ENCODE results near the gene MRPL40.

MRPL40 gene

DNA sequence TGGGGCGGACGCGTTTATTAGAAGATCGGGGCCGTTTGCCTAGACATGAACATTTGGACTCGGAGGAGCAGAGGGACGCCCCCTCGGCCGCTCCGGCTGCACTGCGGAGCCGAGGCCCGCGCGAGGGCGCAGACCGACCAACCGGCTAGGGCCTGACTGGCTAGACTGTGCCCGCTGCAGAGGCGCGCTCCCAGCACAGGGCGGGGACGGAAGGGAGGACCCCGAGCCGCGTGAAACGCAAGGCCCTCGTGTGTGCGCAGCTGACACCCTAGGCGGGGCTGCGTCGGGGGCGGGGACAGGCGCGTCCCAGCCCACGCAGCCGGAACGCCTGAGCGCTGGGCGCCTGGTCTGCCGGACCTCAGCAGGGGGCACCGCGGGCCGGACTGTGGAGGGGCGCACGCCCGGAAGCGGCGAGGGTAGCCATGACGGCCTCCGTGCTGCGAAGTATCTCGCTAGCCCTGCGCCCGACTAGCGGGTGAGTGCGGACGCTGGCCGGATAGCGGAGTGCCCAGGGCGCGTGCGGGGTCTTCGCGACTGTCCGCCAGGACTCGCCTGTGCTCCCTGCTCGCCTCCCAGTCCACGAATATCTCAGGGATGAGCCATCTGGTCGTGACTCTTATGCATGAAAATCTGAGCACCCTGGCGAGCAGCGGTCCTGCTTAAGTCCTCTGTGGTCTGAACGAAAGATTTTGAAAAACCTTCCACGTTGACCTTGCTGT, at the start of gene MRPL40:
MRPL40 (plus strand) TSS at position 413 of the 719 bp plus-strand sequence; CDS start at position 423, 10 bp downstream.
- peak; percentile 90 for DNase-seq

GRCh38 chr22:19383292-19383691, 49.1 kb upstream of the MRPL40 start:
- no peak for DNase-seq

DNA sequence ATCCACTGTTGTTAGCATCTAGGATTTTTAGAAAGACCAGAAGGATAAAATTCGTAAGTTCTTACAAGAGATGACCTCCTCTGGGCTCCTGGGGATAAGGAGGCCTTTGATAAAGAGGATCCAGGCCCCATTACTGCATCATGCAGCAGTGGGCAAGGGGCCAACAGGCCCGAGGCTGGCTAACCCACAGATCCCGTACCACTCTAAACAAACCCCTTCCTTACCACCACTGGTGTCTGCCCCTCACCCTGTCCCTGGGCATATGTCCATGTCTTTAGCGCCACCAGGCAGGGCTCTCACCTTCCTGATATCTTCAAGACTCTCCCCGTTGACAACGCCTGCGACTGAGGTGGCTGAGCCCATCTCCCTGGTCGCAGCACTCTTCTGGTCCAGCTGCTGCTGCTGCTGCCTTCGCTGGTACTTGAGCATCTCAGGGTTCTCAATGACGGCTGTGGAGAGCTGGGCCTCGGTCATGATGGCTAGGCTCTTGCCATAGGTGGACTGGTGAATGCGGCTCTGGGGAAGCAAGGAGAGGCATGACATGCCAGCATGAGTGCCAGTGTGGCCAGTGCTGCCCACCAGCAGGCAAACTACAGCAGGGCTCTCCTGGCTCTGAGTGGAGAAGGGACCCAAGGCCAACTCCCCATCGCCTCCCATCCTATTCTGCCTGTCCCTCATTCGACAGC, 47.0 kb upstream of the MRPL40 start:
- no peak for DNase-seq

DNA sequence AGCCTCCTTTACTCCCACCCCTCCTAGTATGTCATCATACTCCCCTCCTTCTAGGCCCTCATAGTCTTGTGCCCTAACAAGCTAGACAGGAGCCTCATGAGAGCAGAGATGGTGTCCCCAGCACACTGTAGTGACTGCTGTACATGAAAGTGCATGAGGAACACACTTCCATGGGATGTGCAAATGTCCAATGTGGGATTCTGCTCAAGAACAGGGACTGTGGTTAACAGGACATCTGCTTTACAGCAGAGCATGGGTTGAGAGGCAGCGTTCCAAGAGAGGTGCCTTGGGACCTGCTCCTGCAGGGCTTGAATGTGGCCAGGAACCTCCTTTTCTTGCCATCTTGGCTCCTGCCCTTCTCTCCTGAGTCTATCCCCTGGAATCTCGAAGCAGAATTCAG, 46.1 kb upstream of the MRPL40 start:
- no peak for DNase-seq

DNA sequence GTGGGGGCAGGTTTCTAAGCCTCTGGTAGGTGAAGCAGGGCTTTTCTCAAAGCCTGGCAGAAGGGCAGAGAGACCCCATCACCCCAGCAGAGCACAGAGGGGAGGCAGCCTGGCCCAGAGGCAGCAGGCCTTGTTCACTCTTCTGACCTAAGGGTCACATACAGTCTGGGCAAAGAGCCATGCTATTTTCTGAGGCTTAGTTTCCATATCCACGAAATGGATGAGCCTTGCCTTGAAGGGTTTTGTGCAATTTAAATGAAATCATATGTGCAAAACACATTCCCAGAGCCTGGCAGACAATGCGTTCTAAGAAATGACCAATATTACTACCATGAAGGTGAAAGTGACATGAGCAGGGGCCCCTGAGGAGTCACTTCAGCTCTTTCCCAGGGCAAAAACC, 45.3 kb upstream of the MRPL40 start:
- no peak for DNase-seq

GRCh38 chr22:19387575-19387974, 44.8 kb upstream of the MRPL40 start:
- DNase-seq, result no peak

DNA sequence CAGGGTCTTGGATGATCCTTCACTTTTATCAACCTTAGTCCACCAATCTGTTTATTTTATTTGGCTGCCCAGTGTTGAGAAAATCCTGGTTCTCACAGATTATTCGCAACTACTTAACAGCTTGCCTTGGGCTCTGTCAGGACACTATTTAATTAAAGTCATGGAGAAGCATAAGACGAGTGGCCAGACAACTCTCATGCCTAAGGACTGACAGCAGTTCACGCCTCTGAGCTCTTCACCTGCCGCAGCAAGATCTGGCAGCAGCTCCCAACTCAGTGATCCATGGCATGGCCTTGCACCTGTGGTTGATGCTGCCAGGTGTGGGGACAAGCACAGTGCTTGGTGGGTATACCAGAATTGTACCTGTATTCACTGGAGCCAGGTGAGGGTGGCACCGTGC, 38.6 kb upstream of the MRPL40 start:
- no peak for DNase-seq

- no peak for DNase-seq
Measured at GRCh38 chr22:19394274-19395050, 37.9 kb upstream of the MRPL40 start.

DNA sequence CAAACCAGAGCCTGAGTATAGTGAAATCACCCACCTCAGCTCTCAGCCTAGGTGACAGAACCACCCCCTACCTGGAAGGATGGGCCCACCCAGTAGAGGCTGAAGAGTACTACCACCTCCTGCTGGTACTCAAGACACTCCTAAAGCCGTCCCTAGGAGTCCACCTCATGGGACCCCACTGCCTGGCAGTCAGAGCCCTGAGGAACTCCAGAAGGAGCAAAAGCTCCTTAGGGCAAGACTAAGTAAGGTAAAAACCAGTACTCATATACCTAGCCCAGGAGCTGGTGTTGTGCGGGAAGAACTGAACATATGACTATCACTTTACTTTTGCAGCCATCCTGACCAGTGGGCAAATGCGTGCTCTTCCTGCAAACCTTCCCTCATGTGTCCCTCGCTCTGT, 37.1 kb upstream of the MRPL40 start:
- DNase-seq, result no peak

DNA sequence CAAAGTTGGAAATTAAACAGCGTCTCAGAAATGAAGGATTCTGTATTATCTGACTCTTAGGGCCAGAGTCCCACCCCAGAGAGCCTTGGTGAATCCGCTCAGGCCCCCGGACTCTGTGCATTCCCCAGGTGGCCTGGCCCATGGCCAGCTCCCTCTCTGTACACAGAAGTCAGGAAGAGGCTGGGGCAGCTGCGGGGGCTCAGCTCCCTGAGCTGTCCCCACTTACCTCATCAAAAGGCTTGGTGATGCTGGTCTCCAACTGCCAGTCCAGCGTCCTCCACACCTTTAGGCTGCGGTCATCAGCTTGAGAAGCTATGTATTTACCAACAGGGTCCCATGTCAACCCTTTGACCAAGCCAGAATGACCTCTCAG, 35.8 kb upstream of the MRPL40 start:
- DNase-seq, result no peak

DNA sequence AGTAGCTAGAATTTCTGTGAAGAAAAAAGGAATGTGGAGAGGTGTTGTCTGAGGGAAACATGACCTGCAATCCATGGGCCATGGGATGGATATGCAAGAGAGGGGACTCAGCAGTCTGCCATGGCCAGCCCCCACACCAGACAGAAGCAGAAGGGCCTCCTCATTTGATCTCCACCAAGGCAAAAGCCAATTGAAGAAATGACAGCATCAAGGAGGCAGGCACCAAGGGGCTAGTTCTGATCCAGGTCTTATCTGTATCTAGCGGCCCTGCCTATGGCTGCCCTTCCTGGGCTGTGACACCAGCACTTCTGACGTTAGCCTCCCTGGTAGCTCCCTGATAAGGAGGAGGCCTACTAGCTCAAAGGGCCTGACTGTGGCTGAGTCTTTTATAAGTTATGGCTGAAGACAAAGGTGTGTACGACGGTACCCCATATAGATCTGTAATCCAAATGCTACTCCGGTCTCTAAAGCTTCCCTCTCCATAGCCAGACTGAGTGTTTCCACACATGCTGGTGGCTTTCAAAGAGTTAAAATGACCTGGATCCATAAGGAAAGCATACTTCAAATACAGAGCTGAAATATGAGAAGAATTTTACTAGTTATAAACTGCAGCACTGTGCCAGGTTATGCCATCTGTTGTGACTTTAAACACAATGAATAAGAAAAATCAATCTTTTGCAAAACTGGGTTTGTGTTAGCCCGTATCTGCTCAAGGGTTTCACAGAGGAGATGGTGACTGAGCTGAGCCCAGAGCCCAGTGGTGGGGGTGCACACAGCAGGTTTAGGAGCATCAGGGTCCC, 35.2 kb upstream of the MRPL40 start:
- DNase-seq, result no peak

GRCh38 chr22:19397734-19398104, 34.6 kb upstream of the MRPL40 start:
- no peak for DNase-seq

DNA sequence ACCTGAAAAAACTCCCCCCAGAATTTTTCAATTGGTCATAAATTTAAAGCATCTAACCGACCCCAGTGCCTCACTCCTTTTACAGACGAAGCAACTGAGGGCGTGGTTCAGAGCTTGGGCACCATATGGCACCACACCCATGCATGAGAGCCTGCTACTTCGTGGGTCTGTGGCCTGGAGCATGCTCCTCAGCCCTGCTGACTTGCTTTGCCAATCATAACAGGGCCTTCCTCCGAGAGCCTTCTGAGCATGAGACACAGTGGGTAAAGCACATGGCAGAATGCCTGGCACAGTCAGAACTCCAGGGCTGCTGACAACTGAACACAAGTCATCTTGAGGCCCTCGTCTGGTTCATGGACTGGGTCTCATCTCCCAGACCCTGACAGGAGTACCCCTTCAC, 34.1 kb upstream of the MRPL40 start:
- no peak for DNase-seq

DNA sequence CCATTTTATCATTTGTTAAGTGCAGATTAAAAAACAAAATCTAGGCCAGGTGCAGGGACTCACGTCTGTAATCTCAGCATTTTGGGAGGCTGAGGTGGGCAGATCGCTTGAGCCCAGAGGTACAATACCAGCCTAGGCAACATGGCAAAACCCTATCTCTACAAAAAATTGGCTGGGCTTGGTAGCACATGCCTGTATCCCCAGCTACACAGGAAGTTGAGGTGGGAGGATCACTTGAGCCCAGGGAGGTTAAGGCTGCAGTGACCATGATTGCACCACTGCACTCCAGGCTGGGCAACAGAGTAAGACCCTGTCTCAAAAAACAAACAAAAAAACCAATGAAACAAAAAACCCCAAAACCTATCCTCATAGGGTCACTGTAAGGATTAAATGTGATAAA, 33.7 kb upstream of the MRPL40 start:
- no peak for DNase-seq

- no peak for DNase-seq
Measured at GRCh38 chr22:19400881-19401280, 31.5 kb upstream of the MRPL40 start.

- DNase-seq, result no peak
Measured at GRCh38 chr22:19401483-19401882, 30.9 kb upstream of the MRPL40 start.

GRCh38 chr22:19402642-19403191, 29.6 kb upstream of the MRPL40 start:
- no peak for DNase-seq

DNA sequence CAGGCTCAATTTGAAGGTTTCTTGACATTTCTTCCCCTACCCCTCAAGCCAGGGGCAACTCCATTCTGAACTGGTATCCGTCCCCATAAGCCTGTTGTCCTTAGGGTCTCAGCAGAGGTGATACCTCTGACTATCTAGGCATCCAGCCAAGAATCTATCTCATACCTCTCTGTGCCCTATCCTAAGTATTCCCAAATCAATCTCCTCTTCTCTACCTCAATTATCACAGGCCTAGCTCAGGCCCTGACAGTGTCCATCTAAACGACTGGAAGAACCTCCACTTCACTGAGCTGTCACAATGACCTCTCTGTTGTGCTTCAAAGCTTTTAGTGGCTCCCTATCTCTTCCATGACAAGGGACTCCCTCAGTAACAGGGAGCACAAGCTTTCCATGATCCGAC, 27.7 kb upstream of the MRPL40 start:
- no peak for DNase-seq

- DNase-seq, result no peak
Measured at GRCh38 chr22:19405133-19405532, 27.2 kb upstream of the MRPL40 start.

- DNase-seq, result no peak
Measured at GRCh38 chr22:19405652-19406051, 26.7 kb upstream of the MRPL40 start.

- DNase-seq, result no peak
Measured at GRCh38 chr22:19406281-19406811, 26.0 kb upstream of the MRPL40 start.

- no peak for DNase-seq
Measured at GRCh38 chr22:19406846-19407245, 25.5 kb upstream of the MRPL40 start.
